C4-2B (cell line): ENCODE results near the gene IFT172.

Experiments used
- ZFX ChIP-seq: fragments of 450-650 bp; IDR thresholded peaks from 2 replicates; pipeline ENCODE4 v1.6.1; 2017
- TF ChIP-seq, protein P1 (sequence below): fragments of 450-650 bp; conservative IDR thresholded peaks from 2 replicates; pipeline ENCODE4 v1.5.1; 2017; ENCODE audit warnings: mild to moderate bottlenecking

DNA sequence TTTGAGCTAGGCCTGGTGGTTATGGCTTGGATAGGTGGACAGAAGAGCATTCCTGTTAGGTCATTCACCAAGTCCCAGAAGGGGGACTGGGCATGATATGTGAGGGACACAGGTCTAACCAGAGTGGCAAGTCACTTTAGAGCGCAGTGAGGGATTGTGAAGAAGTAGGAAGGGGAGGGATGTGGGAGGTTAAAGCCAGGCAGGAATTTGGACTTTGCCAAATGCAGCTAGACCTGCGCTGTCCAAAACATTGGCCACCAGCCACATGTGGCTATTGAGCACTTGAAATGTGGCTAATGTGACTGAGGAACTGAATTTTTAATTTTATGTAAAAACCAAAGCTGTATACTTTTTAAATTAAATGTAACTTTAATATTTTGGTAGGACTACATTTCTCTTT, 30.8 kb upstream of the IFT172 start:
- TF ChIP-seq, protein P1, sequence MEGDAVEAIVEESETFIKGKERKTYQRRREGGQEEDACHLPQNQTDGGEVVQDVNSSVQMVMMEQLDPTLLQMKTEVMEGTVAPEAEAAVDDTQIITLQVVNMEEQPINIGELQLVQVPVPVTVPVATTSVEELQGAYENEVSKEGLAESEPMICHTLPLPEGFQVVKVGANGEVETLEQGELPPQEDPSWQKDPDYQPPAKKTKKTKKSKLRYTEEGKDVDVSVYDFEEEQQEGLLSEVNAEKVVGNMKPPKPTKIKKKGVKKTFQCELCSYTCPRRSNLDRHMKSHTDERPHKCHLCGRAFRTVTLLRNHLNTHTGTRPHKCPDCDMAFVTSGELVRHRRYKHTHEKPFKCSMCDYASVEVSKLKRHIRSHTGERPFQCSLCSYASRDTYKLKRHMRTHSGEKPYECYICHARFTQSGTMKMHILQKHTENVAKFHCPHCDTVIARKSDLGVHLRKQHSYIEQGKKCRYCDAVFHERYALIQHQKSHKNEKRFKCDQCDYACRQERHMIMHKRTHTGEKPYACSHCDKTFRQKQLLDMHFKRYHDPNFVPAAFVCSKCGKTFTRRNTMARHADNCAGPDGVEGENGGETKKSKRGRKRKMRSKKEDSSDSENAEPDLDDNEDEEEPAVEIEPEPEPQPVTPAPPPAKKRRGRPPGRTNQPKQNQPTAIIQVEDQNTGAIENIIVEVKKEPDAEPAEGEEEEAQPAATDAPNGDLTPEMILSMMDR: no peak
- no peak for TF ChIP-seq ZFX
